Measurements from ENCODE around the gene SFT2D1. TPM values are rescaled to one million over a fixed set of nuclear protein-coding genes. Genes with fewer than 3 reads are reported as not detected.

Gene SFT2D1
- total RNA-seq, 1 donor from 2014 or later, result 74.1 TPM

GRCh38 chr6:166313255-166314070 lies 28.9 kb downstream of the SFT2D1 start:
- no peaks in the 10 kb centered on the region for H3K36me3 ChIP-seq (ENCODE audit: control insufficient read depth, insufficient read depth, low read length)
- TF ChIP-seq CTCF (IDR thresholded peaks at IDR 0.05; ENCODE audit: insufficient read depth, low read length, poor library complexity, severe bottlenecking), result peak; percentile 89
- DNase-seq (ENCODE audit: low read depth), result no peak
- H3K4me3 ChIP-seq (ENCODE audit: low read depth, low read length), result no peak overlapping the region
- peaks cover 25% of the 10 kb centered on the region for H3K27me3 ChIP-seq (ENCODE audit: control insufficient read depth, insufficient read depth, low read length)

DNA sequence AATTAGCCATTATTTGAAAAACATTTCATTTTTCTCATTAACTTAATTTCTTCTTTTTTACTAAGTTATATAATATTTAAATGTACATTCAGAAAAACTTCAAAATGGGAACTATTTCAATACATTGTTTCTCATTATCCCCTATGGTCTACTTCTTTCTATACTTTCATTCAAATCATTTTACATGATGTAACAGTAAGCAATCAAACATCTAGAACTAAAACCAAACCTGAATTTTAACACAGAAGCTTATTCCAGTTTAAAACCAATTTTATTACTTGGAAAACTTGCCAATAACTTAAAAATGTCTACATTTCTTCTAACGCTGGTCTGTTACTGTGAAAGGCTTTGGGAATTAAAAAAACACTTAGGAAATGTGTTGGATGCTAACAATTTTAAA lies 29.5 kb downstream of the SFT2D1 start:
- peaks cover 31% of the 10 kb centered on the region for H3K27me3 ChIP-seq (ENCODE audit: control insufficient read depth, insufficient read depth, low read length)
- TF ChIP-seq CTCF (IDR thresholded peaks at IDR 0.05; ENCODE audit: insufficient read depth, low read length, poor library complexity, severe bottlenecking), result no peak
- H3K36me3 ChIP-seq (ENCODE audit: control insufficient read depth, insufficient read depth, low read length), result no peaks in the 10 kb centered on the region
- no peak for DNase-seq (ENCODE audit: low read depth)
- H3K4me3 ChIP-seq (ENCODE audit: low read depth, low read length), result no peak overlapping the region

GRCh38 chr6:166310634-166311033 lies 31.7 kb downstream of the SFT2D1 start:
- H3K27me3 ChIP-seq (ENCODE audit: control insufficient read depth, insufficient read depth, low read length), result peaks cover 47% of the 10 kb centered on the region
- no peak overlapping the region for H3K4me3 ChIP-seq (ENCODE audit: low read depth, low read length)
- H3K36me3 ChIP-seq (ENCODE audit: control insufficient read depth, insufficient read depth, low read length), result no peaks in the 10 kb centered on the region
- no peak for TF ChIP-seq CTCF (IDR thresholded peaks at IDR 0.05; ENCODE audit: insufficient read depth, low read length, poor library complexity, severe bottlenecking)
- DNase-seq (ENCODE audit: low read depth), result no peak

GRCh38 chr6:166309977-166310376 lies 32.4 kb downstream of the SFT2D1 start:
- Histone ChIP-seq H3K36me3 (ENCODE audit: control insufficient read depth, insufficient read depth, low read length) (no peaks in the 10 kb centered on the region), H3K4me3 (ENCODE audit: low read depth, low read length) (no peak overlapping the region), H3K27me3 (ENCODE audit: control insufficient read depth, insufficient read depth, low read length) (peaks cover 47% of the 10 kb centered on the region)
- no peak for TF ChIP-seq CTCF (IDR thresholded peaks at IDR 0.05; ENCODE audit: insufficient read depth, low read length, poor library complexity, severe bottlenecking)
- no peak for DNase-seq (ENCODE audit: low read depth)

- Histone ChIP-seq H3K4me3 (ENCODE audit: low read depth, low read length) (no peak overlapping the region), H3K27me3 (ENCODE audit: control insufficient read depth, insufficient read depth, low read length) (peaks cover 49% of the 10 kb centered on the region), H3K36me3 (ENCODE audit: control insufficient read depth, insufficient read depth, low read length) (no peaks in the 10 kb centered on the region)
- DNase-seq (ENCODE audit: low read depth), result no peak
- no peak for TF ChIP-seq CTCF (IDR thresholded peaks at IDR 0.05; ENCODE audit: insufficient read depth, low read length, poor library complexity, severe bottlenecking)
Observed at GRCh38 chr6:166308769-166309589, 33.4 kb downstream of the SFT2D1 start.

All from kidney epithelial cell (primary cell).